Breast epithelium (tissue), 3 donors: ENCODE results near the gene SLC1A5.

Source experiments
- POLR2A ChIP-seq: fragments of 450-650 bp; IDR thresholded peaks from one replicate; pipeline ENCODE4 v1.6.1; 2016; ENCODE audit warnings: antibody characterized with exemption, mild to moderate bottlenecking, moderate library complexity
- POLR2AphosphoS5 ChIP-seq, 3 donors: sonication (generic); formaldehyde crosslinking; IDR thresholded peaks; one replicate each; pipeline ENCODE4 v1.6.1; 2017; ENCODE audit warnings: antibody characterized with exemption in 3 of 3
- TF ChIP-seq, protein P1 (sequence below), 3 donors: fragments of 450-650 bp; IDR thresholded peaks; one replicate each; pipeline ENCODE4 v1.5.1; 2016 to 2017; ENCODE audit warnings: antibody characterized with exemption in 3 of 3, mild to moderate bottlenecking in 3 of 3, moderate library complexity in 3 of 3

GRCh38 chr19:46830864-46831263, 42.5 kb upstream of the SLC1A5 start:
- no peak for TF ChIP-seq POLR2AphosphoS5 (IDR thresholded peaks at IDR 0.05)
- TF ChIP-seq, protein P1, sequence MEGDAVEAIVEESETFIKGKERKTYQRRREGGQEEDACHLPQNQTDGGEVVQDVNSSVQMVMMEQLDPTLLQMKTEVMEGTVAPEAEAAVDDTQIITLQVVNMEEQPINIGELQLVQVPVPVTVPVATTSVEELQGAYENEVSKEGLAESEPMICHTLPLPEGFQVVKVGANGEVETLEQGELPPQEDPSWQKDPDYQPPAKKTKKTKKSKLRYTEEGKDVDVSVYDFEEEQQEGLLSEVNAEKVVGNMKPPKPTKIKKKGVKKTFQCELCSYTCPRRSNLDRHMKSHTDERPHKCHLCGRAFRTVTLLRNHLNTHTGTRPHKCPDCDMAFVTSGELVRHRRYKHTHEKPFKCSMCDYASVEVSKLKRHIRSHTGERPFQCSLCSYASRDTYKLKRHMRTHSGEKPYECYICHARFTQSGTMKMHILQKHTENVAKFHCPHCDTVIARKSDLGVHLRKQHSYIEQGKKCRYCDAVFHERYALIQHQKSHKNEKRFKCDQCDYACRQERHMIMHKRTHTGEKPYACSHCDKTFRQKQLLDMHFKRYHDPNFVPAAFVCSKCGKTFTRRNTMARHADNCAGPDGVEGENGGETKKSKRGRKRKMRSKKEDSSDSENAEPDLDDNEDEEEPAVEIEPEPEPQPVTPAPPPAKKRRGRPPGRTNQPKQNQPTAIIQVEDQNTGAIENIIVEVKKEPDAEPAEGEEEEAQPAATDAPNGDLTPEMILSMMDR (IDR thresholded peaks at IDR 0.05): no peak
- TF ChIP-seq POLR2A: no peak
